Muscle of leg (tissue), 11 donors: ENCODE data around the gene TNS1. TPM values are rescaled to one million over a fixed set of nuclear protein-coding genes. Genes with fewer than 3 reads are reported as not detected.

Experiments
- DNase-seq: peaks from one replicate; pipeline ENCODE4 v3.0.0; 2013
- H3K27ac ChIP-seq: one replicate; pipeline ENCODE4 v1.5.1; 2013; ENCODE audit warnings: mild to moderate bottlenecking, low read length, control low read depth
- H3K27me3 ChIP-seq: one replicate; pipeline ENCODE4 v1.6.1; 2013; ENCODE audit warnings: low read length; ENCODE audit not compliant: control insufficient read depth, insufficient read depth
- H3K36me3 ChIP-seq: one replicate; pipeline ENCODE4 v1.6.1; 2013; ENCODE audit warnings: low read length; ENCODE audit not compliant: control insufficient read depth, insufficient read depth
- H3K4me1 ChIP-seq: one replicate; pipeline ENCODE4 v1.6.1; 2013; ENCODE audit warnings: low read length; ENCODE audit not compliant: control insufficient read depth, insufficient read depth
- H3K4me3 ChIP-seq: one replicate; pipeline ENCODE4 v1.5.1; 2013; ENCODE audit warnings: low read length, control low read depth
- H3K9me3 ChIP-seq: replicated peaks from 2 replicates; pipeline ENCODE4 v1.6.1; 2013; ENCODE audit warnings: low read depth, low read length; ENCODE audit not compliant: control insufficient read depth
- WGBS: methylation state at CpG from one replicate; pipeline ENCODE4 v1.1.5; 2013; ENCODE audit warnings: missing lambda C conversion rate; ENCODE audit not compliant: insufficient coverage; 5-methylcytosine and 5-hydroxymethylcytosine counted together
- polyA plus RNA-seq, 8 donors: library from polyadenylated mRNA; unstranded; fragments of 120-200 nt; gene quantifications; one replicate each; pipeline versions ENCODE4 v1.2.1 to v1.2.3, GENCODE V29; 2013; ENCODE audit warnings: inconsistent platforms in 1 of 8, low replicate concordance in 1 of 8; ENCODE audit not compliant: insufficient read length in 8 of 8, insufficient read depth in 1 of 8
- total RNA-seq: library from RNA; stranded (reverse); fragments of 120-200 nt; gene quantifications from one replicate; pipeline ENCODE4 v1.2.4, GENCODE V29; 2013

The TNS1 gene
- total and polyA plus RNA-seq, 9 donors: 68.1 to 129 (median 114) TPM

DNA sequence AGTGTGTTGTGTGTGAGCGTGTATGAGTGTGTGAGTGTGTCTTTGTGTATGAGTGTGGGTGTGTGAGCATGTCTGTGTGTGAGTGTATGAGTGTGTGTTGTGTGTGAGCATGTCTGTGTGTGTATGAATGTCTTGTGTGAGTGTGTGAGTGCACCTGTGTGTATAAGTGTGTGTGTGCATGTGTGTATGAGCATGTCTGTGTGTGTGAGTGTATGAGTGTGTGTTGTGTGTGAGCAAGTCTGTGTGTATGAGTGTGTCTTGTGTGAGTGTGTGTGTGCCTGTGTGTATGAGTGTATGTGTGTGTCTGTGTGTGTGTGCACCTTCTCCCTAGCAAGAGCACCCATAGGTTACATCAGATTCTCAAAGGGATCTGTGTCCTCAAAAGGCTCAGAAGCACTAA is 28.5 kb upstream of the TNS1 start:
- WGBS: 100% methylated on average over 1 of the region's 1 CpG
- H3K9me3 ChIP-seq: no peaks in the 10 kb centered on the region
- H3K27ac ChIP-seq: no peak overlapping the region
- H3K4me1 ChIP-seq: peaks cover 37% of the 10 kb centered on the region
- H3K4me3 ChIP-seq: no peak overlapping the region
- peaks cover 24% of the 10 kb centered on the region for H3K27me3 ChIP-seq
- no peaks in the 10 kb centered on the region for H3K36me3 ChIP-seq
- DNase-seq: no peak

DNA sequence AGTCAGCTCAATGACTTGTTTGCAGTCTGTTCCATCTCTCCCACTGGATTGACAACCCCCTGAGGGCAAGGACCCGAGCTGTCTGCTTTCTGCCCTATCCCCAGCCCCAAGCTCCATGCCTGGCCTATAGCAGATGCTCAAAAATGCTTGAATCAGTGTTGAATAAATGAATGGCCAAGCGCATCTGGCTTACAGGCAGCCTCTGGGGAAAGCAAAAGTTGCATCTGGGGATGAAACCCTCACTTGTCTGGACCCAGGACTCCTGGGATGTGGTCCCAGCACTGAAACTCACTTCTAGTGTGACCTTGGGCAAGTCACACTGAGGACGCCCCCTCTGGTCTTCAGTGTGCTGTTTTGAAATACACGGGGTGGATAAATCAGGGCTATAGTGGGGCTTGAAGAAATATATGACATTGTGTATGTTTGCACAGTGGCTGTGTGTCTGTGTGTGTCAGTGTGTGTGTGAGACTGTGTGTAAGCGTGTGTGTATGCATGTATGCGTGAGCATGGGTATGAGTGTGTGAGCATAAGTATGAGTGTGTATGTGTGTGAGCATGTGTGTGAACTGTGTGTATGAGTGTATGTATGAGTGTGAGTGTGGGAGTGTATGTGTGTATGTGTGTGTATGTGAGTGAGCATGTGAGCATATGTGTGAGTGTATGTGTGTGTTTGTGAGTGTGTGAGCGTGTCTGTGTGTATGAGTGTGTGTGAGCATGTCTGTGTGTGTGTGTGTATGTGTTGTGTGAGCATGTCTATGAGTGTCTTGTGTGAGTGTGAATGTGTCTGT is 27.8 kb upstream of the TNS1 start:
- DNase-seq: no peak
- H3K9me3 ChIP-seq: no peaks in the 10 kb centered on the region
- peaks cover 42% of the 10 kb centered on the region for H3K4me1 ChIP-seq
- peaks cover 21% of the 10 kb centered on the region for H3K27me3 ChIP-seq
- H3K27ac ChIP-seq: no peak overlapping the region
- no peak overlapping the region for H3K4me3 ChIP-seq
- H3K36me3 ChIP-seq: no peaks in the 10 kb centered on the region
- WGBS: 85% methylated on average over 6 of the region's 7 CpGs

DNA sequence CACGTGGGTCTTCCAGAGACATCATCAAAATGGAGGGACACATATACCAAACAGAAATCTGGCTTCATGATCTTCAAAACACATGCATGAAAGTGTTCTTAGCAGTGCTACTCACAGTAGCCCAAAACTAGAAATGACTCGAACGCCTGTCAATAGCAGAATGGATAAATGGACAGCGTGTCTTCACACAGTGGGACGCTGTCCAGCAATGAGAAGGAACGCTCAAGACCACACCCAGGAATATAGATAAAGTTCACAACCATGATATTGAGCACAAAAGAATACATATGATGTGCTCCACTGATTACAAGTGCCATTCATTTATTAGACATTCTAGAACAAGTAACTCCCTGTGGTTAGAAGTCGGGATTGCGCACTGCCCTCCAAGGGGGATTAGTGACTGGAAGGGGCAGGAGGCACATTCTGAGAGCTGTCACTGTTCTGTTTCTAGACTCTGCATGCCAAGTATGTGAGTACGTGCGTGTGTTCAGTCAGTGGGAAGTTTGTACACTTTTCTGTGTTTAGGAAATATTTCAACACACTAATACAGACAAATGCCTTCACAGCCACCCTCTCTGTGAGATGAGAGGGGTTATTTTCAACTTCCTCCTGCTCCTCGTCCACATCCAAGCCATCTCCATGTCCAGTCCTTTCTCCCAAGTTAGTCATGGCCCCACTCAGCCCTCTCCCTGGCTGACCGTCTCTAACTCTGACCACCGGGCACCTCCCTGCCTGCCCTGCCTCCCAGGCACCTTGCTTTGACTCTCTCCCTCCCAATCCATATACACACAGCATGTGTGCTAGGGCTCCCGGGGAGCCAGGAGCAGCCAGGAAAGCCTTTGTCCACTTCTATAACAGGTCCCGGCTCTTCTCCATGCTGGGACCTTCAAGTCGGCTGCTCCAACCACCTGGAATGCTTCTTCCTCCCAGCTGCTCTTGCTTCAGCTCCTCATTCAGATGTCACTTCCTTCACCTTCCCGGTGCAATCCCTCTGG is 26.9 kb upstream of the TNS1 start:
- Histone ChIP-seq H3K4me1 (peaks cover 42% of the 10 kb centered on the region), H3K9me3 (no peaks in the 10 kb centered on the region), H3K27me3 (peaks cover 21% of the 10 kb centered on the region), H3K36me3 (no peaks in the 10 kb centered on the region), H3K27ac (no peak overlapping the region), H3K4me3 (no peak overlapping the region)
- DNase-seq: no peak
- WGBS: 64% methylated on average over 12 of the region's 17 CpGs

DNA sequence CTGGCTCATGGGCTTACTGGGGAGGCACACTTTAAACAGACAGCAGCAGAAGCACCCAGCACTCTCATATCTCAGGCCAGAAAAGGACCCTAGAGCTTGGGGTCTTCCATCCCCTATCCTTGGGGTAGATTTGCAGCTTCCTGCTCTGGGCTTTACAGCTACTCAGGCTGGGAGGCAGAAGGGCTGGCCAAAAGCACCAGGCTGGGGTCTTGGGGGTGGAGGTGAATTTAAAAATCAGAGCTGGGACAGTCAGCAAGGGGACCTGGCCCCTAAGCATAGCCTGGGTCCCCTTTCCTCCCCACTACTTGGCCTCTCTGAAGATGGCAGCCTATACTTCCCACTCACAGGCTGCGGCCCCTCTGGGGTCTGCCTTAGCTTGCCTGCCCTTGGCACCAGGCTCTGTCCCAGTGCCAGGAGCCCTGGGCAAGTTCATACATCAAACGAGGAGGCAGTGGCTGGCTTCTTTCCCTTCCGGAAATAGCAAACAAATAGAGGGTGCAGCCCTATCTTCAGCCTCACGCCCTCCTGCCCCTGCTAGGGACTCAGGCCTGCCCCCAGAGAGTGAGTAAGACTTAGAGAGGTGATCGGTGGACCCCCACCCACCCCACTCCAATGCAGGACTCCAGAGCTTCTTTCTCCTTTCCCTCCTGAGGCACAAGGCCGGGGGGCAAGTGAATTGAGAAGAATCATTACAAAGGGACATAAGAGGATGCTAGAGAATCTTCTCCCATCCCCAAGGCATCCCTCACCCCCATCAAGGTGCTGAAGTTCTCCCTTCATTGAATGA is 26.0 kb upstream of the TNS1 start:
- H3K4me1 ChIP-seq: peaks cover 42% of the 10 kb centered on the region
- H3K36me3 ChIP-seq: no peaks in the 10 kb centered on the region
- 100% methylated on average over 1 of the region's 6 CpGs for WGBS
- no peak overlapping the region for H3K27ac ChIP-seq
- no peak for DNase-seq
- H3K27me3 ChIP-seq: peaks cover 12% of the 10 kb centered on the region
- no peaks in the 10 kb centered on the region for H3K9me3 ChIP-seq
- H3K4me3 ChIP-seq: no peak overlapping the region

DNA sequence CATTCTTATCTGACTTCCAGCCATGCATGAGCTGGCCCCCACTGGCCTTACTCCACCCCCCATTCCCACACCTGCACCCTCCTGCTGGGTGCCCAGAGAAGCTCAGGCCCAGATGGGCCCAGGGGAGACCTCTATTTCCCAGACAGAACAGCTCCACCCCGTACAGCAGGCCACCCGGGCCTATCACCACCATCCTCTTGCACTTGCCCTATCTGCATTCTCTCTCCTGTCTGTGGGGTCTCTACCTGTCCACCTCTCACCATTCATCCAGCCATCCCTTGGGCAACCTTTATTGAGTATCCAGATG is 25.3 kb upstream of the TNS1 start:
- Histone ChIP-seq H3K27ac (no peak overlapping the region), H3K36me3 (no peaks in the 10 kb centered on the region), H3K9me3 (no peaks in the 10 kb centered on the region), H3K4me3 (no peak overlapping the region), H3K27me3 (peaks cover 6% of the 10 kb centered on the region), H3K4me1 (peaks cover 41% of the 10 kb centered on the region)
- WGBS: 85% methylated on average over 2 of the region's 2 CpGs
- no peak for DNase-seq

DNA sequence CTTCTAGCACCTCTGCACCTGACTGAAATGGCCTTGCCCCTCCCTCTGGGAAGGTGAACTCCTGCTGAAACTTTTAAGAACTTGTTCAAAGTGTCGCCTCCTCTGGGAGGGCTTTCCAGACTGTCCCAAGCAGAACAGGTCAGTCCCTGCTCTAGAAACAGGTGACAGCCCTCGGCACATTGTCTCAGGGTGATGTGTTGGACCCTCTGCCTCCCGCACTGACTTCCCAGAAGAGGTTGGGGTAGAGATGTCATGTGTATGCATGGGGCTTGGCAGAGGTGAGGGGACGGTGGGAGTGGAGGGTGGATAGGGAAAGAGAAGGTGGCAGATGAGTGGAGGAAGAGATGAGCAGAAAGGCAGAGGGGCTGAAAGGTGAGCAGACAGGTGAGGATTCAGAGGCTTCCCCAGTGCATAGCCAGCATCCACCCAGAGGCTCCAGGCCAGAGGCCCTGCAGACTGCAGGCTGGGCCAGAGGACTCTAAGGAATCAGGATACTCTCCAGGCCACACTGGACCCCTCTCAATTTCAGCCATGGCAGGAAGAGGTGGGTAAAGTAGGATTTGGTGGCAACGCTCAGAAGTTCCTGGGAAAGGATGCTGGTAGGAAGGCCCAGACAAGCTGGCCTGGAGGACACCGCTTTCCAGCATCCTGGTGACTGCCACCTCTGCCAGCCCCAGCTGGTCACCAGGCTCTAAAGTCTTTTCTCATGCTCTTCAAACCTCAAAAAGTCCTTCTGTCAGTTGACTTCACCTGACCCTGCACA is 24.8 kb upstream of the TNS1 start:
- H3K4me3 ChIP-seq: no peak overlapping the region
- DNase-seq: no peak
- H3K27me3 ChIP-seq: peaks cover under 1% of the 10 kb centered on the region
- H3K9me3 ChIP-seq: no peaks in the 10 kb centered on the region
- 83% methylated on average over 4 of the region's 6 CpGs for WGBS
- peaks cover 46% of the 10 kb centered on the region for H3K4me1 ChIP-seq
- no peak overlapping the region for H3K27ac ChIP-seq
- H3K36me3 ChIP-seq: no peaks in the 10 kb centered on the region

DNA sequence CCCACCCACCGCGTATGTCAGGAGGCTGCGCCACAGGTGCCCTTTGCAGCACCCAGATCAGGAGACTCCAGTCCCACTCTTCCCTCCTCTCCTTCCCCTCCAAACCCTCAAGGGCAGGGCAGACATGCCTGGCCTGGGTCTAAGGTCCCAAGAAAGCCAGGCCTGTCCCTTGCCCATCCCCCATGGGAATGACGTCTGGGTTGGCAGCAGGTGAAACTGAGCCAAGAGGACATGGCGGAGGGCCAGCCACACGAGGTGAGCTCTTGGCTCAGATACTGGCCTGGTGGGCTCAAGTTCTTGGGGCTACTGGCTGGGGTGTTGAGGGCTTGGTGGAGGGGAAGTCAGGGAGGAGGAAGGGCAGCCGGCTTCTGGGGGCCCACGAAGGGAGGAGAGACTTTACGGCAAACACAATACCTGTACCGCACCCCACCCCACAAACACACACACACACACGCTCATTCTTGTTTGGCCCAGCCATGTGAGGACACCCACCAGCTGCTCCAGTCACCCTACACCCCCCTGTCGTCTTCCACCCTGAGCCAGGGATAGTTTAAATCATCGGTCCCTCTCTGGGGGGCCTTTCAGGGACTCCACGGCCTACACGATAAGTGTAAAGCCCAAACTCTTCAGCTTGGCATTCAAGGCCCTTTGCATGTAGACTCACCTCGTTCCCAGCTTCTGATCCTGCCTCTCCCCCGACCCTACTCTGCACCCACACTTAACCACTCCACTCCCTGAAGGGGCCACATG is 24.1 kb upstream of the TNS1 start:
- Histone ChIP-seq H3K4me3 (no peak overlapping the region), H3K36me3 (no peaks in the 10 kb centered on the region), H3K9me3 (no peaks in the 10 kb centered on the region), H3K4me1 (peaks cover 48% of the 10 kb centered on the region), H3K27ac (no peak overlapping the region), H3K27me3 (no peaks in the 10 kb centered on the region)
- no peak for DNase-seq
- 71% methylated on average over 13 of the region's 17 CpGs for WGBS

DNA sequence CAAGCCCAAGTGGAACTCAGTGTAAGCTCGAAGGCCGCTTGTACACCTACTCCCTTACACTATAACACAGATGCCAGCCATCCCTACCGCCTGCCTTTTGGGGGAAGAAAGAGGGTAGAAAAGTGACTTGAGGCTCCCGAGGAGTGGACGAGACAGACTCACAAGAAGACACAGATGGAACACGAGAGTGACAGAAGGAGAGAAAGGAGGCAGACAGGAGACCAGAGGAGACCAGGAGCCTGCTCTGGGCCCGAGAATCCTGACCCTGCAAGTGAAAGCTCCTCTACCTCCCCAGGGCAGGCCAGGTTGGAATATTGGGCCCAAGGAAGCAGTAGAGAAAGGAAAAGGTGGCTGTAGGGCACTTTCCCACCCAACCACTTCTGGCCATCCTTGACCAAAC is 23.4 kb upstream of the TNS1 start:
- 92% methylated on average over 2 of the region's 7 CpGs for WGBS
- Histone ChIP-seq H3K27me3 (no peaks in the 10 kb centered on the region), H3K9me3 (no peaks in the 10 kb centered on the region), H3K36me3 (no peaks in the 10 kb centered on the region), H3K4me3 (no peak overlapping the region), H3K4me1 (peaks cover 51% of the 10 kb centered on the region), H3K27ac (no peak overlapping the region)
- DNase-seq: no peak

DNA sequence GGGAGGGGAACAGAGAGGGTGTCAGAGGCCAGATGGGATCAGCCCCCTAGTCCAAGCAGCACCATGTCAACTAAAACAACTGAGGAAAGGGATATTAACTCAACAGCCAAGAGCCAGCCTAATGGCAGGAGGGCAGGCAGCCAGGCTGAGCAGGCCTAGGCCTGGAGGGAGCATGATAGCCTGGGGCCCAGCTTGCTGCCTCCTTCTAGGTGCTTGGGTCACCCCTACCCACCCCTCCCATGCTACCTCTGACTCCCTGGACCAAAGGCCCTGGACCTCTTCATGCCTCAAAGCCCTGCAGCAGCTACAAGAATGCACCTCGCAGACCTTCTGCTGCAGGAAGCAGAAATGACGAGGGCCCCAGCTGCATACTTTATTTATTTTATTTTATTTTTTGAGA is 22.1 kb upstream of the TNS1 start:
- no peak for DNase-seq
- Histone ChIP-seq H3K36me3 (no peaks in the 10 kb centered on the region), H3K27me3 (no peaks in the 10 kb centered on the region), H3K4me3 (no peak overlapping the region), H3K9me3 (no peaks in the 10 kb centered on the region), H3K27ac (no peak overlapping the region), H3K4me1 (peaks cover 58% of the 10 kb centered on the region)
- no CpG with 5 or more reads among the region's 2 CpGs for WGBS
